Panc1 (cell line): ENCODE measurements around the gene KBTBD2. TPM values are rescaled to one million over a fixed set of nuclear protein-coding genes. Genes with fewer than 3 reads are reported as not detected.

Experiments
- ATAC-seq: fragments of 200-7000 bp; cut with Tn5 transposase; 2 replicates; pipeline ENCODE4 v1.9.1; 2020; ENCODE audit warnings: mild to moderate bottlenecking, moderate library complexity
- BruUV-seq: library from RNA; stranded (reverse); fragments of 400-500 nt; replicated peaks from 2 replicates; lab custom pipeline; 2021; lab: Mats Ljungman, UMichigan
- CTCF ChIA-PET: fragments of 300-600 bp; sonication (Branson Sonifier 250); formaldehyde crosslinking; loops from one replicate; lab custom pipeline; 2022; ENCODE audit warnings: antibody characterized with exemption; lab: Charles Lee
- POLR2A ChIA-PET: fragments of 300-600 bp; sonication (Branson Sonifier 250); formaldehyde crosslinking; loops from one replicate; lab custom pipeline; 2022; ENCODE audit warnings: antibody characterized with exemption; lab: Charles Lee
- DNase-seq: peaks from one replicate; pipeline ENCODE4 v3.0.0-alpha.2; 2010; ENCODE audit warnings: low read depth, low spot score
- H3K27ac ChIP-seq: 2 replicates; pipeline ENCODE4 v1.5.1; 2011; ENCODE audit warnings: mild to moderate bottlenecking, low read length, inconsistent platforms
- H3K27me3 ChIP-seq: fragments of 200-500 bp; sonication (Bioruptor generic); 2 replicates; pipeline ENCODE4 v1.6.0; 2014; ENCODE audit warnings: low read length, inconsistent platforms; ENCODE audit not compliant: control insufficient read depth, insufficient read depth
- H3K36me3 ChIP-seq: fragments of 200-500 bp; sonication (Bioruptor generic); 2 replicates; pipeline ENCODE4 v1.5.1; 2014; ENCODE audit warnings: inconsistent platforms, mild to moderate bottlenecking, low read length, moderate library complexity; ENCODE audit not compliant: control insufficient read depth, insufficient read depth
- H3K4me1 ChIP-seq: 2 replicates; pipeline ENCODE4 v1.5.1; 2011; ENCODE audit warnings: inconsistent platforms, mild to moderate bottlenecking, low read length, moderate library complexity; ENCODE audit not compliant: control insufficient read depth, insufficient read depth
- H3K4me3 ChIP-seq, 2 experiments: 2 replicates each; pipeline ENCODE4 v1.5.1; 2011 to 2012; ENCODE audit warnings: low read depth in 2 of 2, low read length in 2 of 2, mild to moderate bottlenecking in 2 of 2, inconsistent platforms in 1 of 2, moderate library complexity in 1 of 2
- H3K9me3 ChIP-seq: fragments of 200-500 bp; sonication (Bioruptor generic); 2 replicates; pipeline ENCODE4 v1.5.1; 2014; ENCODE audit warnings: low read depth, mild to moderate bottlenecking, inconsistent platforms, low read length, moderate library complexity; ENCODE audit not compliant: control insufficient read depth, insufficient read depth
- CTCF ChIP-seq: fragments of 450-650 bp; IDR thresholded peaks from 2 replicates; pipeline ENCODE4 v1.5.1; 2017; ENCODE audit warnings: mild to moderate bottlenecking
- POLR2AphosphoS5 ChIP-seq: IDR thresholded peaks from 2 replicates; pipeline ENCODE4 v1.6.1; 2012; ENCODE audit warnings: mild to moderate bottlenecking, low read depth, low read length, moderate library complexity
- REST ChIP-seq, 2 experiments: IDR thresholded peaks; 2 replicates each; pipeline ENCODE4 v1.6.1; 2011 to 2012; ENCODE audit warnings: low read depth in 2 of 2, control low read depth in 1 of 2, low read length in 1 of 2, mild to moderate bottlenecking in 1 of 2, moderate library complexity in 1 of 2; ENCODE audit not compliant: insufficient read depth in 1 of 2
- SIN3A ChIP-seq: IDR thresholded peaks from 2 replicates; pipeline ENCODE4 v1.6.1; 2012; ENCODE audit warnings: low read depth, mild to moderate bottlenecking, low read length, moderate library complexity, borderline replicate concordance; ENCODE audit not compliant: insufficient read depth
- TCF7L2 ChIP-seq: IDR thresholded peaks from 2 replicates; pipeline ENCODE4 v1.6.1; 2011; ENCODE audit warnings: mild to moderate bottlenecking, low read depth, low read length, inconsistent platforms
- in situ Hi-C: cut with HindIII; loops from 2 replicates; pipeline ENCODE4 v1.10.0; 2016; ENCODE audit warnings: low sequenced_read_pairs, low pct_unique_long_range_greater_than_20kb
- intact Hi-C: fragments of 100-400 bp; cut with micrococcal nuclease; formaldehyde crosslinking; loops from one replicate; pipeline ENCODE4 v1.10.0; 2022; ENCODE audit not compliant: unreplicated experiment
- total RNA-seq: library from RNA; stranded (reverse); gene quantifications from one replicate; pipeline ENCODE4 v1.2.1, GENCODE V29; 2021; ENCODE audit not compliant: unreplicated experiment

KBTBD2 gene
- total RNA-seq, 1 experiment from 2014 or later, result 36.8 TPM

- DNase-seq, result no peak
- no peaks in the 10 kb centered on the region for H3K36me3 ChIP-seq
- TSS peak; percentile 21 for BruUV-seq
- intact Hi-C loops, result no loop called here
- no peak for ATAC-seq
- H3K4me3 ChIP-seq, result no peak overlapping the region
- H3K27me3 ChIP-seq, result no peaks in the 10 kb centered on the region
- no peak for TF ChIP-seq REST (IDR thresholded peaks at IDR 0.05; ENCODE audit: insufficient read depth in 1 of 2, low read depth in 2 of 2, low read length in 1 of 2)
- TF ChIP-seq POLR2AphosphoS5, result no peak
- TF ChIP-seq SIN3A, result no peak
- TF ChIP-seq CTCF, result no peak
- TF ChIP-seq TCF7L2, result no peak
- peaks cover 9% of the 10 kb centered on the region for H3K4me1 ChIP-seq
- no peaks in the 10 kb centered on the region for H3K9me3 ChIP-seq
- H3K27ac ChIP-seq, result no peak overlapping the region
- in situ Hi-C loops, result no loop called here
- POLR2A ChIA-PET, result no interaction called here
- CTCF ChIA-PET, result no interaction called here
These were observed 46.0 kb upstream of the KBTBD2 start for GRCh38 chr7:32937344-32938174.

GRCh38 chr7:32936689-32937088, 45.1 kb upstream of the KBTBD2 start:
- CTCF ChIA-PET, result no interaction called here
- in situ Hi-C loops (no loop called here), intact Hi-C loops (no loop called here)
- H3K9me3 ChIP-seq, result no peaks in the 10 kb centered on the region
- H3K36me3 ChIP-seq, result peaks cover under 1% of the 10 kb centered on the region; the same call in 1 of the 2 replicates
- no peak overlapping the region for H3K4me3 ChIP-seq
- DNase-seq (no peak), ATAC-seq (peak; percentile 60; the same call in 1 of the 2 replicates)
- no peak for TF ChIP-seq TCF7L2
- no peak for TF ChIP-seq REST (IDR thresholded peaks at IDR 0.05; ENCODE audit: insufficient read depth in 1 of 2, low read depth in 2 of 2, low read length in 1 of 2)
- no peak for TF ChIP-seq POLR2AphosphoS5
- TF ChIP-seq CTCF, result no peak
- no peak for TF ChIP-seq SIN3A
- POLR2A ChIA-PET, result no interaction called here
- peaks cover 9% of the 10 kb centered on the region for H3K4me1 ChIP-seq
- no peak overlapping the region for H3K27ac ChIP-seq
- BruUV-seq, result no TSS peak
- no peaks in the 10 kb centered on the region for H3K27me3 ChIP-seq
